NCI-H2081 treated with DMSO at 0.1 percent for 48 hours (cell line): ENCODE measurements around the gene TIMM10.

Experiments
- DNase-seq: peaks from one replicate; lab custom pipeline; 2025; lab: John Stamatoyannopoulos, UW

The TIMM10 gene

DNA sequence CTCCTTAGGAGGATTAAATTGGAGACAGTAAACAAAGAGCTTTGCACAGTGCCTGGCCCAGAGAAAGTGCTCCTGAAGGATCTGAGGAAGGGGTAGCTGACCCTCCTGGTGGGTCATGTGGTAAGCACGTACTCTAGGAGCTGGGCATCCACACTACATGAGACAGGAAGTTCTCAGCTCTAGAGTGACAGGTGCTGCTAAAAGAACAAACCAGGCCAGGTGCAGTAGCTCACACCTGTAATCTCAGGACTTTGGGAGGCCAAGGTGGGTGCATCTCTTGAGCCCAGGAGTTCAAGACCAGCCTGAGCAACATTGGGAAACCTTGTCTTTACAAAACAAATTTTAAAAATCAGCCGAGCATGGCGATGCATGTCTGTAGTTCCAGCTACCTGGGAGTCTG, 28.2 kb downstream of the TIMM10 start:
- DNase-seq: no peak

DNA sequence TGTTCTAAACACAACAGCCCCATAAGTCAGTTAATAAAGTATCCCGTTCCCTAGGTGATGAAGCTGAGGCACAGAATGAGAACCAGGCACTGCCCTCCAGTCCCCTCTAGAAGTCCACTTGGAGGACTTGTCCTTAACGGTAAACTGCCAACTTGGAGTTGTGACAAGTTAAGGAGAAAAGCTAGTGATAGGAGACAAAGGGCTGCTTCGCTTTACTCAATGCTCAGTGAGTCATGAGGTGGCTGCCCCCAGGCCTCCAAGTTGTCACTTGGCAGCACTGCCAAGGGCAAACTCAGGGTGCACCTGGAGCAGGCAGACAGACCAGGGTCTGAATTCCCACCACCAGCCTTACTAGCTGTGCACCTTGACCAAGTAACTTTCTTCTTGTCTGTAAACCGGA, 28.6 kb downstream of the TIMM10 start:
- no peak for DNase-seq

DNA sequence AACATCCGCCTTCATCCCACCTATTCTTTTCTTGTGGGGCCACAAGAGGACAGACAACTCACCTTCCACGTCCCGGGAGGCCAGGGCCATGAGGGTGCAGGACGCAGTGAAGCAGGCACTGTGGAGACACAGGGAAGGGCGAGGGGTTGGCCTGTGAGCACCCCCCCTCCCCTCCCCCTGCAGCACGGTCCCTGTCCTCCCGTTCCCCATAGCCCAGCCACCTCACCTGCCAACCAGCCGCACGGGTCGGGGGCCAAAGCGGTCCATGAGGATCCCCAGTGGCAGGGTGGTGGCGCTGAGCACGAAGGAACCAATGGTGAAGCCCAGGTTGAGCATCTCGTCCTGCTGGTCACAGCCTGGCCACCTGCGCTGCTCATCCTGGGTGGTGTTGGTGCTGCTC, 29.6 kb downstream of the TIMM10 start:
- no peak for DNase-seq

DNA sequence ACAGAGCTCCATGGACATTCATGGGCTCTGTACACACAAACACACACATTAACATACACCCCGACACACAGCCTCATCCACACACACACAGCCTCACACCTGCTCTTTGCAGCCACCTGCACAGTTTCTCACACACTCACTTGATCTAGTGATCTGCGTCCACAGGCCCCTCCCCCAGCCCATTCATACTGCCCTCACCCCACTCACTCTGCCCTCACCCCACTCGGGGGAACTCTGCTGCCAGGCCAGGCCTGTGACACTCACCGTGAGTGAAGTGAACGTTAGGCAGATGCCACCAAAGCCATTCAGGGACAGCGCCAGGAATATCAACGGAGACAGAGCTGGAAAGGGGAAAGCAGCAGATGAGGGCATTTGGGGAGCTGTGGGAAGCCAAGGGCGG, 30.0 kb downstream of the TIMM10 start:
- DNase-seq: no peak

DNA sequence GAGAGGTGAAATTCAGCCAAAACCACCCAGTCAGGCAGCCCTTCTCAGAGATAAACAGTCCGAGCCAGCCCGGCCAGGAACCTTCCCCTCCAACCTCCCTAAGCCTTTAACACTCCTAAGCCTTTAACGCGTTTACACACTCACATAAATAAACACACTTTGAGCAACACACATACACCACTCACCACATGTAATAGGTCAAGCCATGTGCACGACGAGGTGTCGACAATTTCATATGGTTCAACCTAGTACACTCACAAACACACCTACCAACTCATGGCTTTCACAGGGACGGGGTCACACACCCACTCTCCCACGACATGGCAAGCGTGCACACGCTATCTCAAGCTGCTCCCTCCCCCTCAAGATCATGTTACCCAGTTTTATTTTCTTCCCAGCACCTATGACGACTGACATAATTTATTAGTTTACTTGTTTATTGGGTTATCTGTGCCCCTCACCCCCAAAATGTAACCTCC, 30.5 kb downstream of the TIMM10 start:
- no peak for DNase-seq

DNA sequence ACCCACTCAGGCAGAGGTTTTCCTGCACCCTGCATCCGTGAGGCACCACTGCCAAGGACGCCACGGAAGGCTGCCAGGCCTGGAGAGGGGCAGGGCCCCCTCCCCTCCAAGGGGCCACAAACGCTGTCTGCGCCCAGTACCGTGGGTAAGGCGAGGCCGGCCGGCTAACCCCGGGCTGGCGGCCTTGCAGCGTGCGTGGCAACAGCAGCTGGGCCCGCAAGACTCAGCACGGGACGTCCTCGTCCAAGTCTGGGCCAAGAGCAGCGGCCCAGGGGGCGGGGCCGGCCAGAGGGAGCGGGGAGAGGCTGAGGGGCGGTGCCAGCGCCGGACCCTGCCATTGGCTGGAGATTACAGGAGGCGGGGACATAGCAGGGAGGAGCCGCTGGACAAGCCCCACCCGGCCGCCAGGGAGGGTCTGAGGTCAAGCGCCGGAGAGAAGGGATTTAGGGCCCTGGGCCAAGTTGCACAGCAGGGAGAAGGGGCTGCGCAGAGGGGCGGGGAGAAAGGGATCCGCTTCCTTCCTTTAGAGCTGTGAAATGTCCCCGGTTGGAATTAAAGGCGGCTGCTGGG, 31.1 kb downstream of the TIMM10 start:
- no peak for DNase-seq

DNA sequence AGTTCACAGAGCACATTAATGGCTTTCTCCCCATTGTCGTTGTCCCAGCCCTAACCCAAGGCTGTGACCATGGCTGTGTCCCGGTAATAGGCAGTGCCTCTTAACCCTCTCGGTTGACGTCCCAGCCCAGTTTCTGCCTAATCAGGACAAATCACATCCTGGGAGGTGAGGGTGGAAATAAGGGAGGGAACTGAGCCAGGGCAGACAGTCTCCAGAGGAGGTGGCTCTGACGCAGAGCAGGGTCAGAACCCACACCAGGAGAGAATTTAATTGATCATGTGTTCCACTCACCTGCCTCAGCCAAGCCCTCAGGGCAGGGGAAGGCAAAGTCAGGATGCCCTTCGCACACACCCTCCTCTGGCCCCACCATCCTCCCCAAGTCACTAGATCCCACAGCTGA, 32.0 kb downstream of the TIMM10 start:
- no peak for DNase-seq

DNA sequence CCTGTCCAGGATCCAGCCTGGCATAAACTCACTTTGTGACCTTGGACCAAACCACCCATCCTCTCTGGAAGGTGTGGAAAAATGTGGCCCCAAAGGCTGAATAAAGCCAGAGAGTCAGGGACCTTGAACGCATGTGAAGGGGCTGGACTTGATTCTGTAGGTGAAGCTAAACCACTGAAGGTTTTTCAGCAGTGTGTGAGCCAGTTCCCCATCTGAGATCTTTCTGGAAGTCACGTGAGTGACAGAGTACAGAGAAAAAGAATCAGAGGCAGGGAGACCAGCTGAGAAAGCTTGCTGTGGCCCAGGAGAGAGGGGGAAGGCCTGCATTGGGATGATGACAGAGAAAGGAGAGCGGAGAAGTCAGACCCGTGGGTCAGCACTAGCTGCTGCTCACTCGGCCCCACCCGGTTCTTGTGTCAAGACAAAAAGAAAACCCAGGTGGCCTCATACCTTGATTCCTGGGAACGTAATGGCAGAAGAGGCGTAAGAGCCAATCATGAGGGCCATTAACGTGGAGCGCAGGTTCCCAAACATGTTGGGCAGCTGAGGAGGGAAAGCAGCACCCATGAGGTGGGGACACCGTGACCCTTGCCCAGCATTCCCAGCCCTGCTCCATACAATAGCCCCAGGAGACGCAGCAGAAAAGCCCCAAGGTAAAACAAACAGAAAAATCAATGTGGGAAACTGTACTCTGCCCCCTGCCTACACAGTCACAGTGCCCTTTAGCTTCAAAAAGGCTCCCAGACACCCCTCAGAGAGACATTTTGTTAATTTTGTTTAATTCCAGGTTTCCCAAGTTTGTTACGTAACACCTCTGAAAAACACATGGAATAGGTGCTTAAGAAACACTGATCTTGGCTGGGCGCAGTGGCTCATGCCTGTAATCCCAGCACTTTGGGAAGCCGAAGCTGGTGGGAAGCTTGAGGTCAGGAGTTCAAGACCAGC, 33.0 kb downstream of the TIMM10 start:
- DNase-seq: no peak

DNA sequence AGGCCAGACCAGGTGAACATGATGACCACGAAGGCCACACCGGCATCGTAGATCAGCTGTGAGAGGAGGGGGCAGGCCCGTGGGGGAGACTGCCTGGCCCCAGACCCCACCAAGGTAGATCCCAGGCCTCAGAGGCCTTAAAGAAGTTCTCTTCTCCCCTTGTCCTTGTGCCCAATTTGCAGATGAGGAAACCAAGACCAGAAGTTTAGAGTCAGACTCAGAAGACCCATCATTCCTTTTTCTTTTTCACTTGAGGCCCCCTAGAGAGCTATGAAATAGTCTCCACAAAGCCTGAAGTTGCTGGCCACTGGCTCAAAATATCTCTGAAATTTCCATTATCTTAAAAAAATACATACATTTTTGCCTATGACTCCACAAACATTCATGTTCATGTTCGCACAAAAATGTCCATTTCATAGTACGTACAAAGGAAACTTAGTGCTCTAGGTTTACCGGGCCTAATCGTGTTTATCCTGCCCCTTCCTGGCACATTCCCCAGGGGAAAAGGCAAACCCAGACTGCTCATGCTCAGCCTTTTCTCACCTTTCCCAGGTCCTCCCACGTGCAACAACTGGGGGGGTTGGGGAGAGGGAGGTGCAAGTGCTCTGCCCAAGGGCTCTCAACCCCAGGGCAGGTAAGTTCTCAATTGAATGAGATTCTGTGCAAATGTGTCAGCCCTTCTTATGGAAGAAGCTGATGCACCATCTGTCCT, 34.3 kb downstream of the TIMM10 start:
- DNase-seq: no peak

DNA sequence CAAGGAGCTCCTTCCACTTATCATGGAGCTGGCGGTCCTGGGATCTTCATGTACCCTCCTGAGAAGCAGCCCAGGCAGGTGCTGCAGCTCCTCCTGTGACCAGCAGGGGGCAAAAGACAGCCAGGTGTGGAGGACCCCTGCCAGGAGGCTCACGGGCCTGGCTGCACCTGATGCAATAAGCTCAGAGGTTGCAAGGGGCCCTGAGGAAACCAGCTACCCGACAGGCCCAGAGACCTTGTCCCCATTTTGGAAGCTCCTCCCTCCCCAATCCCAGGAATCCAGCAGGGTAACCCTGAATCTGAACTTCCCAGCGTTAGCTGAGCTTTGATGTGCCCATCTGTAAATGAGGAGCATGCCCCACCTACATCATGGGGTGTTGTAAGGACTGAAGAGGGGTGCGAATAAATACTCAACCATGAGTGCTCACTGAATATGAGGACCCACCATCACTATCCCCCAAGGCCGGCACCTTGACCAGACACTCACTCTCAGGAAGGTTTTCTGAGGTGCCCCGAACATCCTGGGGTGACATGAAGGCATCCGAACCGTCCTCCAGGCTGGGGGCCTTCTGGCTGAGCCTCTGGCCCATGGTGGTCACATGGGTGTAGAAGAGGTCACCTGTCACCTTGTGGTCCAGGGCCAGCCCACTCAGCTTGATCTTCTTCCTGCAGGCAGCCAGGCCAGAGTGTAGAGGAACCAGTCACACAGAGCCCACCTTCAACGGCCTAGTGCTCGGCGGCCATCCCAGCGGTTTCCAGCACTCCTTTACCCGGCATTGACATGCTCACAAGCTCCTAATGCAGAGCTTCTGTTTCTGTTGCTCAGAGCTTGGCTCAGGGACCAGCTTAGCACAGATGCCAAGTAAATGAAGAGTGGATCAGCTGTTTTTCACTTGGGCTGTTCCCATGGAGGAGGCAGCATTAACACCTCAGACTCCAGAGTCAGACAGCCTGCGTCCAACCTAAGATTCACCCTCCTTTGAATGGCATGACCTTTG, 36.7 kb downstream of the TIMM10 start:
- no peak for DNase-seq

DNA sequence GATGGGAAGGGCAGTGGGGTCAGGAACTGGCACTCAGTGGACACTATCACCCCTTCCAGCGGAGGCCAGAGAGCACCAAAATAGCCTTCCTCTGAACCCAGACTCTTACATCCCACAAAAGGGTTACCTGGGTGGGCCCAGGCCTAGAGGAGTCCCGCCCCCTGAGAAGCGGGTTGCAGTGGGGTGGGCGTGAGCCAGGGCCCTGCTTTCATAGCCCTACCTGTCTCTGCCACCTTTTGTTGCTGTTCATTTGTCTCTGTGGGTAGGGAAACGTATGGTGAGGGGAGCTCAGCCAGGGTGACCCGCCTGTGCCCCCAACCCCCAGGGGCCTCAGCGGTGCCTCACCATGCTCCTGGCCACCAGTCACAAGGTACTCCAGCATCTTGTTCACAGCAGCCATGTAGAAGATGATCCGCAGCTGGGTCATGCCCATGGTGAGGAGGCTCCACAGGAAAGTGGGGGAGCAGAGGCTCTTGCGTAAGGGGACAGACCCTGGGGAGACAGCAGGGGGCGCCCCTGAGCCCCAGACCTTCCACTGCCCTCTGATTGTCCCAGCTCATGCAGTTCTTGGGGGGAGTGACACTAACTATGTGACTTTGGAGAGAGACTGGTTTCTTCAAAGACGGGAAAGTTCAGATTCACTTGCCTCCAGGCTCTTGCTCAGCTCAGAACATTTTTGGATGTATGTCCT, 39.0 kb downstream of the TIMM10 start:
- DNase-seq: no peak

DNA sequence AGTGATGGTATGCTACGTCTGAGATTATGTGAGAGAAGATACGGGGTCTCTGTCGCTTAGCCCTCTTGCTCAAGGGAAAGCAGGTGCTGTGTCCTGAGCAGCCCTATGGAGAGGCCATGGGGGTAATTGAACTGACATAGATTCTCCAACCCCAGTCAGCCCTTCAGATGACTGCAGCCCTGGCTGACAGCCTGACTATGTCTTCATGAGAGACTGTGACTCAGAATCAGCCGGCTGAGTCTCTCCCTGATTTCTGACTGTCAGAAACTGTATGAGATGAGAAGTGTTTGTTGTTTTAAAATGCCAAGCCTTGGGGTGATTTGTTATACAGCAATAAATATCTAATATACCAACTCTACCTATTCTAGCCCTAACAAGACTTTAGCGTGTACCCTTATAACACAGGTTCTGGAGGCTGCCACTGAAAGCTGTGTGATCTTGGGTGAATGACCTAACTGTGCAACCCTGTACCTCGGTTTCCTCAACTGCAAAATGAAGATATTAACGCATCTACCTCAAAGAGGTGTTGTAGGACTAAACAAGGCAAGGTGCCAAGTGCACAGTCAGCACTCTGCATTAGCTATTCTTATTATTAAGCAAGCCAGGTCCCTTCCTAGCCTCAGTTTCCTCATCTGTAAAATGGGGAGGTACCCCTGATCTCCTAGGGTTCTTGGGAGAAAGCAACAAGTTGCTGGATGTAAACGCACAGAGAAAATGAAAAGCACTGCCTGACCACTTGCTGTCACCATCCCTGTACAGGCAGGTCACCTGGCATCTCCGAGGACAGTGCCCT, 39.9 kb downstream of the TIMM10 start:
- DNase-seq: no peak

DNA sequence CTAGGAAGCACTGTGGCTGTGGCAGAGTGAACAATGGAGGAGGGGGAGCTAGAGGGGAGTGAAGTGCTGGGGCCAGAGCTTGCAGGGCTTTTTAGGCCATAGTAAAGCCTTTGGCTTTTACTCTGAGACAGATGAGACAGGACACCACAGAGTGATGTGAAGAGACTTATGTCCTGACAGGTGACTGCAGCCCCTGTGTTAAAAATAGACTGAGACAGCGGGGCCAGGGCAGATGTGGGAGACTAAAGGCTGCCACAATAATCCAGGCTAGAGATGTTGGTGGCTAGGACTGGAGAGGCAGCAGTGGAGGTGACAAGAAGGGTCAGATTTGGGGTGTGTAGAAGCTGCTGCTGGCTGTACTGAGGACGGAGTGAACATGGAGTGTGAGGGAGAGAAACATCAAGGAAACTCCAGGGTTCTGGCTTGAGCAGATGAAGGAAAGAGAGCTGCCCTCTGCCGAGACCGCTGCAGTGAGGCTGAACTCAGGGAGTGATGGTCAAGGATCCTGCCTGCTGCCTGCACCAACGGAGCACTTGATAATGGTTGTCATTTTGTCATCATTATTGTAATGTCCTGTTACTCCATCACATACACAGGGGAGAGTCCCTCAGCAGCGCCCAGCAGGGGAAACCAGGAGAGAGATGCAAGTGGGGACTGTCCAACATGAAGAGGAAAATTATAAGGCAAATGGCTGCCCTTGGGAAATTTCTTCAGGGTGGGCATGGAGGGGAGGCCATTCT, 42.5 kb downstream of the TIMM10 start:
- DNase-seq: no peak

DNA sequence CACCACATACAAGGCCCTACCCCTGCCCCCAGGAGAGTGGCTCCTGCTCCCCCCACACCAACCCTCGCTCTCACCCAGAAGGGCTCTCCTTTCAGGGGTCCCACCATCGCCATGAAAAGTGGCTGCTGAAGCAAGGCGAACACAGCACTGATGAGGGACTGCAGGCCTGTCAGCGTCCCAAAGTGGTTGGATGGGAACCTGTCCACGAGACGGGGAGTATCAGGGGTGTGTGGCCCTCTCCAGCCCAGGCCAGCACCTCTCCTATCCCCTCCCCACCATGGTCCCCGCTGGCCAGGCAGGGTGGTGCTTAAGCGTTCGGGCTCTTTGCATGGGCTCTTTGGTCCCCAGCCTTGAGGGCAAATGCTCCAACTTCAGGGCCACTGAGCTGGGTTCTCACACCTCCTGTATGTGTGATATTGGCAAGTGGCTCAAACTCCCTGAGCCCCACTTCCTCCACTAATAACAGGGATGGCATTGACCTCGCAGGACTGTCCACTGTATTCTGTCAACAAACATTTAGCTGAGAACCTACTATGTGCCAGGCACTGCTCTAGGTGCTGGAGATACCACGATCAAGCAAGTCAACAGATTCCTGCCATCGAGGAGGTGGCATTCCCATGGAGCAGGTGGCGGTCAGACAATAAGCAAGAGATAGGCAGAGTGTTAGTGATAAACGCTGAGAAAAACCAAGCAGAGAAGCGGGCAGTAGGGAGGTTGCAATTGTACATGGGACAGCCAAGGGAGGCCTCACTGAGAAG, 43.4 kb downstream of the TIMM10 start:
- DNase-seq: no peak

DNA sequence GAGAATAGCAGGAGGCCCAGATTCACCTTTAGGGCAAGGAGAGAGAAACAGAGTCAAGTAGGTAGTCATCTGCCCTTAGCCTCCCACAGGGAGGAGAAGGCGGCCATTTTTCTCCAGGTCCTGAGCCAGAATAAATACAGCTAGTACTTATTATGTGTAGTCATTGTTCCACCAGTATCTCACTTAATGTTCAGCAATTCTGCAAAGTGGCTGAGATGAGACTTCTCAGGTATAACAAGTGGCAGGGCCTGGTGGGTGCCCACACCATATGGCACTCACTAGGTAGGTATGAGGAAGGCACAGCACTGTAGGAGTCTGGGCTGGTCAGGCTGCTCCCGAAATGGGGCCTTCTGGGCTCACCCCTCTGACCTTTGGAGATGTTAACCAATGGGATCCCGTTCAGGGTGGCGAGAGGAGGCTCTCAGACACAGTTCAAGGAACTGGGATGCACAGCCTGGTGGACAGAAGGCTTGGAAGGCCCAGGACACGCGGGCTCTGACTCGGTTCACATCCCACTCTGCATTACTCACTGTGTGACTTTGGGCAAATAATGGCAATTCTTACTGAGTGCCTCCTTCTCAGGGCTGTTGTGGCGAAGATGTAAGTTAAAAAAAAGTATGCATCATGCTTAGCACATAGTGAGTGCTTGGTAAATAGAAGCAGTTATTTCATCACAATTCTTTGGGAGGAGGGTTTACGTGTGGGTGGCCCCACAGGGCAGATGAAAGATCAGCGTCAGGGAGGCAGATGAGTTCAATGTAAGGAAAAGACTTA, 45.1 kb downstream of the TIMM10 start:
- DNase-seq: no peak

DNA sequence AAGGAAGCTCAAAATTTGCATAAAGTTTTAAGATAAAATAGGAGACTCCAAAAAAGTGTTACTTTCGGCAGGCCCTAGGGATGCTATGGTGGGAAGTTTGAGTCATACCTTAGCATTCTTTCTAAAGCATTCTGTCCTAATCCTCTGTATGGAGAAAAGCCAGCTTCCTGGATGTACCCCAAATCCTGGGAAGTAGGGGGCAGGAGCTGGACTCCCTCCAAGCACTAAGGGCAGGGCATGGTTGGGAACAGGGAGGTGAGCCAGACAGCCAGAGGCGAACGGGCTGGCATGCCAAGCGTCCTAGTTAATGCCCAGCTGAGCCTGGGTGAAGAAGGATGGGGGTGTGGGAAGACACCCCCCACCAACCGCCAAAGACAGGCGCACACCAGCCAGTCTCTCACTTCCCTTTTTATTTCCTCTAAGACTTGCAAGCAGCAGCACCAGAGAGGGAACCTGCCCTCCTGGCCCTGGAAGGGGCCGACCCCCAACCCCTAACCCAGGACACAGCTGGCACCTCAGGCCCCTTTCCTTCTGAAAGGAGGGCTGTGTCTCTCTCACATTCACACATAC, 46.3 kb downstream of the TIMM10 start:
- DNase-seq: no peak

DNA sequence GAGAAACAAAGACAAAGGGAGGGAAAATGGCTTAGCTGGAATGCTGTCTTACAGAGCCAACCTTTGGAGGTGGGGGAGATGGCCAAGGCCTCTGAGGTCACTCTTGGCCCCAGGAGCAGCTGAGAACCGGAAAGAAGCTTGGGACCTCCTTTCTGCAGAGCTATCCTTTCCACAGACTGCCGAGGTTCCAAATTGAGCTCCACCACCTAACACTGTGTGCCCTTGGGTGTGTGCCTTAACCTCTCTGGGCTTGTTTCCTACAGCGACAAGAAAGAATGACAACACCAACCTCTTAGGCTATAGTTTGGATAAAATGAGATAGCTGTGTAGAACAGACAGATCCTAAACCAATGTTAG, 47.0 kb downstream of the TIMM10 start:
- DNase-seq: no peak
